GM12865 (cell line): ENCODE results near the gene IFNA16.
"Not testable (repeated sequence)": the region's sequence is repeated elsewhere in the genome, so short reads cannot be mapped to it uniquely, and the experiment has no call there.

Experiments used
- DNase-seq: peaks from one replicate; pipeline ENCODE4 v3.0.0; 2010; ENCODE audit warnings: low read depth
- H3K4me3 ChIP-seq: 2 replicates; pipeline ENCODE4 v1.5.1; 2011; ENCODE audit warnings: mild to moderate bottlenecking, low read depth, low read length, control low read depth
- CTCF ChIP-seq: IDR thresholded peaks from 2 replicates; pipeline ENCODE4 v1.5.1; 2011; ENCODE audit warnings: low read length, control low read depth, low read depth, inconsistent platforms; ENCODE audit not compliant: insufficient read depth; ENCODE audit errors: missing control alignments

The IFNA16 gene

DNA sequence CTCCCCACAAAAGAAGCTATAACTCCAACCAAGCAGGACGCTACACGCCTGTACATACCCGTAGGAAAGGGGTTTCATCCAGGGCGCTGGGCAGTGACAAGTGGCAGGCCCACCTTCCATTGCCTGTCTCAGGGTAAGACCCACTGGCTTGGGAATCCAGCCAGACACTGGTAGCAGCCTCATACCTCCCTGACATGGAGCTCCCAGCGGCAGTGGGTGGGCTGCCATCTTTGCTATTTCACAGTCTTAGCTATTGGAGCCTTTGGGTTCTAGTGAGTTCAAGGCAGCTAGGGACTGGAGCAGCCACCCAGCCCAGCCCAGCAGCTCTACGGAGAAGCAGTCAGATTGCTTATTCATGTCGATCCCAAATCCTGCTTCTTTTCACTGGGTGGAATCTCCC is 6.8 kb downstream of the IFNA16 start:
- no peak for DNase-seq
- no peak for TF ChIP-seq CTCF
- H3K4me3 ChIP-seq: no peak overlapping the region

- not testable (repeated sequence) for H3K4me3 ChIP-seq, DNase-seq
Observed at GRCh38 chr9:21207043-21207442, 10.1 kb downstream of the IFNA16 start, which contains the start of gene IFNA10. IFNA10 (minus strand) TSS chr9:21207143; CDS start chr9:21207097, 46 bp downstream.

DNA sequence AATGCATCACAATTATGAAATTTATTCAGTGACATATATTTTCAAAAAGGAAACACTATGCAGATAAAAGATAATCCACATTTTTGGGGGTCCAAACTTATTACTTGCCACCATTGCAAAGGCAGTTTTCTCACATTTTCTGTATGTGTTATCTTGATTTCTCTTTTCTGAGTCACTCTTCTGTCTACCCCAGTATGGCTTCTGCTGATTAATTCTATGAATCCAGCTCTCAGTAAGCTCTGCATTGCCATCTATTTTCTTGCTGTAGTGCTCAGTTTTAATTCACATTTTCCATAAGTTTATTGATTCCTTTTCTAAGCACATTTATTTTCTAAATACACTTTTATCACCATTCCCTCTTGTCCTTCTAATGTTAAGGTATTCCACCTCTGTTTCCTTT is 11.9 kb downstream of the IFNA16 start:
- DNase-seq: no peak
- no peak for TF ChIP-seq CTCF
- H3K4me3 ChIP-seq: no peak overlapping the region

GRCh38 chr9:21202105-21202504 is 15.0 kb downstream of the IFNA16 start, which contains the start of gene IFNA7:
IFNA7 (minus strand) TSS chr9:21202205; CDS start chr9:21202165, 40 bp downstream.
- H3K4me3 ChIP-seq, DNase-seq: not testable (repeated sequence)

- H3K4me3 ChIP-seq: not testable (repeated sequence)
- peak; percentile 49 for TF ChIP-seq CTCF
- peak; percentile 37 for DNase-seq
Observed at GRCh38 chr9:21194867-21195776, 22.0 kb downstream of the IFNA16 start.

GRCh38 chr9:21187487-21187886 is 29.6 kb downstream of the IFNA16 start, which contains the start of gene IFNA4:
IFNA4 (minus strand) TSS chr9:21187587; CDS start chr9:21187531, 56 bp downstream.
- not testable (repeated sequence) for DNase-seq, H3K4me3 ChIP-seq

- TF ChIP-seq CTCF: peak; percentile 57
- not testable (repeated sequence) for H3K4me3 ChIP-seq
- peak; percentile 41 for DNase-seq
Observed at GRCh38 chr9:21182810-21183736, 34.0 kb downstream of the IFNA16 start.

DNA sequence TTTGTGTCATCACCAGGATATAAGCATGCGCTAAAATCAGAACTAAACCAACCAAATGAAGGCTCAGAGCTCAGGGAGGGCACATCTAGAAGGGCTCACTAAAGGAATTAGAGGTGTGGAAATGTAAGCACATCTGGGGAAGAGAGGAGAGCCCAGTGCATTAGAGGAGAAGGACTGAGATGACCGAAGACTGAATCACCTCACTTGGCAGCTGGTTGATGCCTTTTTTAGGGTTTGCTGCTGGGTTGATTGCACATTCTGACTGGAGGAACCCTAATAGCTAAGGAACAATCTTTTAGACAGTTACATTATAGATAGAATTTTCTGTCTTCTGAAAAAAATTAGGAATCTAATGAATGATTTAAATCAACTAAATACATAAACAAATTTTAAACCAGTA is 42.4 kb downstream of the IFNA16 start:
- no peak overlapping the region for H3K4me3 ChIP-seq
- TF ChIP-seq CTCF: no peak
- DNase-seq: no peak
